ENCODE measurements around the gene SLC35E1. TPM values are rescaled to one million over a fixed set of nuclear protein-coding genes. Genes with fewer than 3 reads are reported as not detected.
"Not testable (repeated sequence)": the region's sequence is repeated elsewhere in the genome, so short reads cannot be mapped to it uniquely, and the experiment has no call there.

Gene SLC35E1
- total RNA-seq, 5 donors from 2014 or later (not counting 1 experiment from before 2014, with no cell fraction given) = 32.7 to 67.5 (median 36.9) TPM

DNA sequence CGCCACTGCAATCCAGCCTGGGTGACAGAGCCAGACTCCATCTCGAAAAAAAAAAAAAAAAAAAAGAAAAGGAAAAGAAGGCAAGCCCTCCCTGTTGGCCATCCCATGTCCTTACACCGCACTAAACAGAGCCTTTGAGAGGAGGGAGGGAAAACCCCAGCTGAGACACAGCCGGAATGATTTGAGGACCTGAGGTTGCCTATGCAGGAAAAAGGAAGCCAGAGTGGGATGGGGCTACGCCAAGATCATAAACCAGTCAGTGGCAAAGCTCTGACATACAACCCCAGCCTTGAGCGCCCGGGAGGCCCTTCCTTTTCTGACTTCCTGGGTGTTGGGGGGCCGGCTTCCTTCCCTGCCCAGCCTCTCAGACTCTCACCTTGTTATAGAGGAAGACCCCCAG is 17.4 kb downstream of the SLC35E1 start:
- Mint-ChIP-seq H3K36me3 (peaks cover 30% of the 10 kb centered on the region), H3K9me3 (no peaks in the 10 kb centered on the region)

DNA sequence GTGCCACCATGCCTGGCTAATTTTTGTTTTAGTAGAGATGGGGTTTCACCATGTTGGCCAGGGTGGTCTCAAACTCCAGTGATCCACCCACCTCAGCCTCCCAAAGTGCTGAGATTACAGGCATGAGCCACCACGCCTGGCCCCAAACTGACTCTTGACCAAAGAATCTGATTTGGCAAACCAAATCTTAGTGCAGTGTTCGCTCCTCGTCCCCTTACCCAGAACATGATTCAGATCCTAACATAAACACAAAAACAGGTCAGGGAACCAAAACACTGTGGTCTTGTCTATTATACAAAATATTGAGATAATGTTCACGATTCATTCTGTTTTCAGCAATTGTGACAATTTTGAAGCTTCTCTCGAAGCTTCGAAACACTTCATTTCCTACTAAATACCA is 20.3 kb downstream of the SLC35E1 start:
- H3K27me3 Mint-ChIP-seq, H3K9me3 Mint-ChIP-seq: not testable (repeated sequence)

More for the DNA sequence above, 17.4 kb downstream of the SLC35E1 start:
- ChIA-PET CTCF (interaction anchor here in 1 of 2 donors (0.7 kb wide), 1 partner anchor 517 kb away, joined by 4 read pairs; no protein-coding TSS in a partner anchor), POLR2A (no interaction called here)
- no peak overlapping the region for H3K27ac Mint-ChIP-seq
- H3K4me1 ChIP-seq (ENCODE audit: control insufficient read depth in 1 of 2, extremely low read depth in 1 of 2, insufficient read depth in 2 of 2, low read length in 2 of 2) = no peaks in the 10 kb centered on the region
- no peak for DNase-seq
- ATAC-seq (replicated peaks in 1 of 4) = no peak
- no peaks in the 10 kb centered on the region for H3K27me3 ChIP-seq (replicated peaks in 1 of 2; ENCODE audit: control insufficient read depth in 2 of 2, extremely low read depth in 1 of 2, insufficient read depth in 2 of 2, low read length in 1 of 2)
- peaks cover 3 to 9% (median 6%) of the 10 kb centered on the region in 3 donors for H3K4me1 Mint-ChIP-seq
- no peak overlapping the region for H3K4me3 ChIP-seq (ENCODE audit: control insufficient read depth in 1 of 2, extremely low read depth in 1 of 2, low read length in 1 of 2)
- 100% methylated on average over 1 of the region's 8 CpGs for WGBS (ENCODE audit: insufficient coverage)
- H3K36me3 ChIP-seq (ENCODE audit: control insufficient read depth in 2 of 2, extremely low read depth in 1 of 2, insufficient read depth in 1 of 2, low read length in 1 of 2) = peaks cover 10 to 37% of the 10 kb centered on the region in 2 donors
- H3K4me3 Mint-ChIP-seq = no peak overlapping the region
- no peak overlapping the region for H3K27ac ChIP-seq (ENCODE audit: low read length)
- no peaks in the 10 kb centered on the region for H3K9me3 ChIP-seq
- H3K27me3 Mint-ChIP-seq = no peaks in the 10 kb centered on the region

DNA sequence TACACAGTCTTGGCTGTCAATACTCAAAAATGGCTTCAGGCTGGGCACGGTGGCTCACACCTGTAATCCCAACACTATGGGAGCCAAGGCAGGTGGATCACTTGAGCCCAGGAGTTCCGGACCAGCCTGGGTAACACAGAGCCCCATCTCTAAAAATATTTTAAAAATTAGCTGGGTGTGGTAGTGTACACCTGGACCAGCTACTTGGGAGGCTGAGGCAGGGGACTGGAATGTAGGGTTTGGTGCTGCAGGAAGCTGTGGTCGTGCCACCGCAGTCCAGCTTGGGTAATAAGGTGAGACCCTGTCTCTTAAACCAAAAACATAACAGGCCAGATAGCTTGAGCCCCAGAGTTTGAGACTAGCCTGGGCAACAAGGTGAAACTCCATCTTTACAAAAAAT is 23.3 kb downstream of the SLC35E1 start:
- H3K27ac Mint-ChIP-seq = no peak overlapping the region
- H3K4me3 ChIP-seq (ENCODE audit: control insufficient read depth in 1 of 2, extremely low read depth in 1 of 2, low read length in 1 of 2) = no peak overlapping the region

More for the DNA sequence above, 20.3 kb downstream of the SLC35E1 start:
- POLR2A ChIA-PET = interaction anchor here in 1 of 2 donors (0.6 kb wide), 1 partner anchor 19 kb away, joined by 3 read pairs; no protein-coding TSS in a partner anchor
- H3K4me3 Mint-ChIP-seq; CTCF ChIA-PET; H3K27me3 ChIP-seq (replicated peaks in 1 of 2; ENCODE audit: control insufficient read depth in 2 of 2, extremely low read depth in 1 of 2, insufficient read depth in 2 of 2, low read length in 1 of 2); ATAC-seq (replicated peaks in 1 of 4); DNase-seq; H3K9me3 ChIP-seq; H3K27ac ChIP-seq (ENCODE audit: low read length); H3K4me1 Mint-ChIP-seq; H3K4me3 ChIP-seq (ENCODE audit: control insufficient read depth in 1 of 2, extremely low read depth in 1 of 2, low read length in 1 of 2); H3K4me1 ChIP-seq (ENCODE audit: control insufficient read depth in 1 of 2, extremely low read depth in 1 of 2, insufficient read depth in 2 of 2, low read length in 2 of 2): not testable (repeated sequence)
- Mint-ChIP-seq H3K27ac (peak overlapping the region in 1 of 2 donors; percentile 6), H3K36me3 (peaks cover 26% of the 10 kb centered on the region)
- H3K36me3 ChIP-seq (ENCODE audit: control insufficient read depth in 2 of 2, extremely low read depth in 1 of 2, insufficient read depth in 1 of 2, low read length in 1 of 2) = peaks cover 10 to 32% of the 10 kb centered on the region in 2 donors
- 80% methylated on average over 1 of the region's 6 CpGs for WGBS (ENCODE audit: insufficient coverage)

DNA sequence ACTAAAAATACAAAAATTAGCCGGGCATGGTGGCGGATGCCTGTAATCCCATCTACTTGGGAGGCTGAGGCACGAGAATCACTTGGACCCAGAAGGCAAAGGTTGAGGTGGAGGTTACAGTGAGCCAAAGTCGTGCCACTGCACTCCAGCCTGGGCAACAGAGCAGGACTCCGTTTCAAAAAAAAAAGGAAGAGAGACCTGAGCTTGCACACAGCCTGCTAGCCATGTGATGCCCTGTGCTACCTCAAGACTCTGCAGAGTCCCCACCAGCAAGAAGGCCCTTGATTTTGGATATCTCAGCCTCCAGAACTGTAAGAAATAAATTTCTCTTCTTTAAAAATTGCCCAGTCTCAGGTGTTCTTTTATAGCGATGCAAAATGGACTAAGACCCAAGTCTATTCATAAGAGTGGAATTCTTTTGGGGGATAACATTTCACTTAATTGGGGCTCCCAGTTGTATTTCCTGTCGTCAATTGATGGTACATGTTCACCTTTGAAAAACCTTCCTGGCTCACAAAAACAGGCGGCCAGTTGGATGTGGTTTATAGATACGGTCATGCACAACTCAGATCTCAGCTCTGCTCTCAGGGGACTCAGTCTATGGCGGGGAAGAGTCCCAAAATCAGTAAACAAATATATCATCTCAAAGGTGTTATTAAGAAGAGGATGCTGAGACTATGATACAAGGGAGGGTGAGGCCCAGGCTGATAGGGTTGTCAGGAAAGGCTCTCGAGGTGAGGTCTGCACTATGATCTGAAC is 27.6 kb downstream of the SLC35E1 start:
- Histone ChIP-seq H3K27ac (ENCODE audit: low read length) (no peak overlapping the region), H3K9me3 (no peaks in the 10 kb centered on the region), H3K4me3 (ENCODE audit: control insufficient read depth in 1 of 2, extremely low read depth in 1 of 2, low read length in 1 of 2) (no peak overlapping the region), H3K36me3 (ENCODE audit: control insufficient read depth in 2 of 2, extremely low read depth in 1 of 2, insufficient read depth in 1 of 2, low read length in 1 of 2) (peaks cover 0 to 9% of the 10 kb centered on the region in 2 donors), H3K4me1 (ENCODE audit: control insufficient read depth in 1 of 2, extremely low read depth in 1 of 2, insufficient read depth in 2 of 2, low read length in 2 of 2) (peaks cover 16 to 46% of the 10 kb centered on the region in 2 experiments), H3K27me3 (replicated peaks in 1 of 2; ENCODE audit: control insufficient read depth in 2 of 2, extremely low read depth in 1 of 2, insufficient read depth in 2 of 2, low read length in 1 of 2) (no peaks in the 10 kb centered on the region)
- Mint-ChIP-seq H3K9me3 (no peaks in the 10 kb centered on the region), H3K27me3 (no peaks in the 10 kb centered on the region), H3K27ac (peak overlapping the region; percentile 24 to 76), H3K36me3 (peaks cover 7% of the 10 kb centered on the region), H3K4me3 (peak overlapping the region; percentile 0 to 28 (median 11)), H3K4me1 (peaks cover 36 to 42% (median 38%) of the 10 kb centered on the region in 3 donors)
- WGBS (ENCODE audit: insufficient coverage) = 95% methylated on average over 3 of the region's 11 CpGs
- ATAC-seq (replicated peaks in 1 of 4) (no peak), DNase-seq (no peak)
- CTCF ChIA-PET = interaction anchor here (0.6 to 0.7 kb wide), 2 partner anchors 87 to 172 kb away, joined by 3 to 5 read pairs; no protein-coding TSS in a partner anchor
- POLR2A ChIA-PET = no interaction called here

More for the DNA sequence above, 23.3 kb downstream of the SLC35E1 start:
- Mint-ChIP-seq H3K4me1 (peaks cover 13 to 19% (median 16%) of the 10 kb centered on the region in 3 donors), H3K36me3 (peaks cover 18% of the 10 kb centered on the region), H3K9me3 (no peaks in the 10 kb centered on the region), H3K4me3 (no peak overlapping the region), H3K27me3 (no peaks in the 10 kb centered on the region)
- ChIA-PET CTCF (no interaction called here), POLR2A (interaction anchor here in 1 of 2 donors (0.7 kb wide), 1 partner anchor 12 kb away, joined by 4 read pairs; no protein-coding TSS in a partner anchor)
- DNase-seq = no peak
- H3K27me3 ChIP-seq (replicated peaks in 1 of 2; ENCODE audit: control insufficient read depth in 2 of 2, extremely low read depth in 1 of 2, insufficient read depth in 2 of 2, low read length in 1 of 2) = no peaks in the 10 kb centered on the region
- no peaks in the 10 kb centered on the region for H3K9me3 ChIP-seq
- H3K36me3 ChIP-seq (ENCODE audit: control insufficient read depth in 2 of 2, extremely low read depth in 1 of 2, insufficient read depth in 1 of 2, low read length in 1 of 2) = peaks cover 5 to 21% of the 10 kb centered on the region in 2 donors
- H3K4me1 ChIP-seq (ENCODE audit: control insufficient read depth in 1 of 2, extremely low read depth in 1 of 2, insufficient read depth in 2 of 2, low read length in 2 of 2) = peaks cover 5 to 11% of the 10 kb centered on the region in 2 experiments
- WGBS (ENCODE audit: insufficient coverage) = 100% methylated on average over 1 of the region's 4 CpGs
- no peak overlapping the region for H3K27ac ChIP-seq (ENCODE audit: low read length)
- no peak for ATAC-seq (replicated peaks in 1 of 4)

DNA sequence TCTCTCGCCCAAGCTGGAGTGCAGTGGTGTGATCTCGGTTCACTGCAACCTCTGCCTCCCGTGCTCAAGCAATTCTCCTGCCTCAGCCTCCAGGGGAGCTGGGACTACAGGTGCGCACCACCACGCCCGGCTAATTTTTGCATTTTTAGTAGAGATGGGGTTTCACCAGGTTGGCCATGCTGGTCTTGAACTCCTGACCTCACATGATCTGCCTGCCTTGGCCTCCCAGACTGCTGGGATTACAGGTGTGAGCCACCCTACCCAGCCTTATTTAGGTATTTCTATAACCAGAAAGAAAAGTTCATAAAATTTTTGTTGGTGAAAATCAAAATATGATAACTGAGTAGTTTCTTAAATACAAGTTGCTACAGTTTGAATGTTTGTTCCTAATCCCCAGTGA is 28.5 kb downstream of the SLC35E1 start:
- WGBS (ENCODE audit: insufficient coverage) = no CpG with 5 or more reads among the region's 6 CpGs
- not testable (repeated sequence) for H3K27ac ChIP-seq (ENCODE audit: low read length); H3K9me3 ChIP-seq; H3K27me3 Mint-ChIP-seq; H3K27me3 ChIP-seq (replicated peaks in 1 of 2; ENCODE audit: control insufficient read depth in 2 of 2, extremely low read depth in 1 of 2, insufficient read depth in 2 of 2, low read length in 1 of 2); H3K36me3 Mint-ChIP-seq; H3K4me3 ChIP-seq (ENCODE audit: control insufficient read depth in 1 of 2, extremely low read depth in 1 of 2, low read length in 1 of 2); DNase-seq; H3K9me3 Mint-ChIP-seq; ATAC-seq (replicated peaks in 1 of 4)
- H3K4me1 ChIP-seq (ENCODE audit: control insufficient read depth in 1 of 2, extremely low read depth in 1 of 2, insufficient read depth in 2 of 2, low read length in 2 of 2) = peaks cover 19 to 53% of the 10 kb centered on the region in 2 experiments
- ChIA-PET CTCF (interaction anchor here in 1 of 2 donors (1.0 kb wide), 1 partner anchor 22 kb away, joined by 3 read pairs; no protein-coding TSS in a partner anchor), POLR2A (interaction anchor here in 1 of 2 donors (0.6 to 1.2 kb wide), 3 partner anchors 28 to 533 kb away, joined by 3 to 7 read pairs (median 3); no protein-coding TSS in a partner anchor)
- peaks cover 0 to 11% of the 10 kb centered on the region in 2 donors for H3K36me3 ChIP-seq (ENCODE audit: control insufficient read depth in 2 of 2, extremely low read depth in 1 of 2, insufficient read depth in 1 of 2, low read length in 1 of 2)
- H3K4me1 Mint-ChIP-seq = peaks cover 43 to 49% (median 43%) of the 10 kb centered on the region in 3 donors
- peak overlapping the region; percentile 85 to 92 (median 92) for H3K4me3 Mint-ChIP-seq
- peak overlapping the region; percentile 46 to 87 for H3K27ac Mint-ChIP-seq

- ChIA-PET CTCF (interaction anchor here in 1 of 2 donors (1.0 to 1.1 kb wide), 2 partner anchors 23 to 44 kb away, joined by 3 to 6 read pairs; no protein-coding TSS in a partner anchor), POLR2A (interaction anchor here (0.5 to 1.2 kb wide), 6 partner anchors 28 to 204 kb away, joined by 3 to 11 read pairs (median 5); no protein-coding TSS in a partner anchor)
- peaks cover 0 to 12% of the 10 kb centered on the region in 2 donors for H3K36me3 ChIP-seq (ENCODE audit: control insufficient read depth in 2 of 2, extremely low read depth in 1 of 2, insufficient read depth in 1 of 2, low read length in 1 of 2)
- Mint-ChIP-seq H3K27me3 (no peaks in the 10 kb centered on the region), H3K4me3 (peak overlapping the region; percentile 85 to 92 (median 92)), H3K27ac (peak overlapping the region; percentile 87 to 91), H3K36me3 (peaks cover 15% of the 10 kb centered on the region), H3K9me3 (no peaks in the 10 kb centered on the region), H3K4me1 (peaks cover 51 to 56% (median 51%) of the 10 kb centered on the region in 3 donors)
- ATAC-seq (replicated peaks in 1 of 4) (no peak), DNase-seq (no peak)
- no peaks in the 10 kb centered on the region for H3K27me3 ChIP-seq (replicated peaks in 1 of 2; ENCODE audit: control insufficient read depth in 2 of 2, extremely low read depth in 1 of 2, insufficient read depth in 2 of 2, low read length in 1 of 2)
- H3K4me3 ChIP-seq (ENCODE audit: control insufficient read depth in 1 of 2, extremely low read depth in 1 of 2, low read length in 1 of 2) = peak overlapping the region; percentile 75 to 96
- no peaks in the 10 kb centered on the region for H3K9me3 ChIP-seq
- H3K27ac ChIP-seq (ENCODE audit: low read length) = peak overlapping the region; percentile 66
- H3K4me1 ChIP-seq (ENCODE audit: control insufficient read depth in 1 of 2, extremely low read depth in 1 of 2, insufficient read depth in 2 of 2, low read length in 2 of 2) = peaks cover 19 to 60% of the 10 kb centered on the region in 2 experiments
- 0% methylated on average over 6 of the region's 15 CpGs for WGBS (ENCODE audit: insufficient coverage)
Observed at GRCh38 chr19:16542910-16543472, 29.2 kb downstream of the SLC35E1 start.
